Activated CD4-positive, alpha-beta T cell treated with anti-CD3 and anti-CD28 coated beads for 4 hours (primary cell): Measurements from ENCODE around the gene RTRAF.

Experiments
- DNase-seq, 2 donors: peaks; one replicate each; pipeline ENCODE4 v3.0.0-alpha.2; 2020

The RTRAF gene

GRCh38 chr14:52051871-52052270 lies 62.5 kb downstream of the RTRAF start:
- no peak for DNase-seq

- DNase-seq = no peak
Observed at GRCh38 chr14:52052288-52052943, 63.1 kb downstream of the RTRAF start.

DNA sequence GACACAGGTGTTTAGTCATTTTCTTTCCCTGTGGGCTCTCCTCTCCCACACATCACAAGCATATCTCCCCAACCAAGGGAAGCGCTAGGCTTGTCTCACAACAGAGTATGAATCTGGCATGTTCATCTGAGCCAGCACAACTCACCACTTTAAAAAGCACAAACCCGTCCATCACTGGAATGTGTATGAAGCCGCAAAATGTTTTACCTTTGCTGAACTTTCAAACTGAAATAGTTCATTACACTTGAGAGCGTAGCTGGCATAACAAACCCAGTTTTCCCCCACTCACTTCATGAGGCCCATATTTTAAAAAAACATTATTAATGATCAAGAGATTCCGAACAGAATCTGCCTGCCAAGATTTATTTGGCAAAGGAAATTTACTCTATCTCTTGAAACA lies 63.7 kb downstream of the RTRAF start:
- no peak for DNase-seq

- no peak for DNase-seq
Observed at GRCh38 chr14:52054678-52055077, 65.3 kb downstream of the RTRAF start.

DNA sequence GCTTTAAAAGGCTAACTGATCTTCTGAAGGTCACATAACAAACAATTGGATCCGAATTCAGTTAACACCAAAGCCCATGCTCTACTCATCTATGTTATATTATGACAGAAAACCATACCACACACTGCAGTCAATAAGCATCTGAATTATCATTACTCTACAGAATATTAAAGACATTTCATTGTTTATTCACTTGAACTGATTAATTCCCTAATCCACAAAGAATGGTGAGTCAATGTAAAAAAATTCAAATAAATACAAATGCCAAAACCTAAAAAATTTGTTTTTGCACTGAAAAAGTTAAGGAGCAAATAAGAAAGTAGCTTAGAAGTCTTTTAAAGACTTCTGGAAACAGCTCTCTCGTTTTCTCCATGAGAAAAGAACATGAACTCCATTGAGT lies 65.8 kb downstream of the RTRAF start:
- DNase-seq = no peak

- DNase-seq = no peak
Observed at GRCh38 chr14:52058341-52058740, 69.0 kb downstream of the RTRAF start.

GRCh38 chr14:52059649-52060048 lies 70.3 kb downstream of the RTRAF start:
- DNase-seq = no peak

GRCh38 chr14:52060080-52060479 lies 70.7 kb downstream of the RTRAF start:
- no peak for DNase-seq
